ENCODE measurements around the gene RAI14.

GRCh38 chr5:34639852-34640626 lies 16.1 kb upstream of the RAI14 start:
- TF ChIP-seq EZH2phosphoT487 (IDR thresholded peaks at IDR 0.05; ENCODE audit: low read depth) (no peak), CTCF (IDR thresholded peaks at IDR 0.05; ENCODE audit: low read depth, low read length) (no peak)

Data from OCI-LY3 (cell line).